ENCODE measurements around the gene GALM. TPM values are rescaled to one million over a fixed set of nuclear protein-coding genes. Genes with fewer than 3 reads are reported as not detected.

GALM gene
- total and polyA plus RNA-seq, 2 donors (not counting 3 experiments of a cell fraction or from before 2014, with no cell fraction given) = 4.8 to 6.1 TPM

GRCh38 chr2:38733300-38733971 lies 67.5 kb downstream of the GALM start:
- TF ChIP-seq GATA2 (IDR thresholded peaks at IDR 0.05; ENCODE audit: insufficient read depth, insufficient read length, low read depth, low read length) (no peak), FOS (IDR thresholded peaks at IDR 0.05; ENCODE audit: borderline replicate concordance, insufficient read depth, low read length) (no peak), POLR2AphosphoS5 (IDR thresholded peaks at IDR 0.05; ENCODE audit: insufficient read depth, low read depth, low read length) (no peak), MYC (IDR thresholded peaks at IDR 0.05; ENCODE audit: low read depth, low read length) (no peak), POLR2A (IDR thresholded peaks at IDR 0.05; ENCODE audit: low read depth, low read length) (no peak), JUN (IDR thresholded peaks at IDR 0.05; ENCODE audit: borderline replicate concordance, insufficient read depth, insufficient read length, low read depth) (no peak), EZH2 (IDR thresholded peaks at IDR 0.05; ENCODE audit: borderline replicate concordance, low read depth, low read length, severe bottlenecking) (no peak)
- TF ChIP-seq, protein P1, sequence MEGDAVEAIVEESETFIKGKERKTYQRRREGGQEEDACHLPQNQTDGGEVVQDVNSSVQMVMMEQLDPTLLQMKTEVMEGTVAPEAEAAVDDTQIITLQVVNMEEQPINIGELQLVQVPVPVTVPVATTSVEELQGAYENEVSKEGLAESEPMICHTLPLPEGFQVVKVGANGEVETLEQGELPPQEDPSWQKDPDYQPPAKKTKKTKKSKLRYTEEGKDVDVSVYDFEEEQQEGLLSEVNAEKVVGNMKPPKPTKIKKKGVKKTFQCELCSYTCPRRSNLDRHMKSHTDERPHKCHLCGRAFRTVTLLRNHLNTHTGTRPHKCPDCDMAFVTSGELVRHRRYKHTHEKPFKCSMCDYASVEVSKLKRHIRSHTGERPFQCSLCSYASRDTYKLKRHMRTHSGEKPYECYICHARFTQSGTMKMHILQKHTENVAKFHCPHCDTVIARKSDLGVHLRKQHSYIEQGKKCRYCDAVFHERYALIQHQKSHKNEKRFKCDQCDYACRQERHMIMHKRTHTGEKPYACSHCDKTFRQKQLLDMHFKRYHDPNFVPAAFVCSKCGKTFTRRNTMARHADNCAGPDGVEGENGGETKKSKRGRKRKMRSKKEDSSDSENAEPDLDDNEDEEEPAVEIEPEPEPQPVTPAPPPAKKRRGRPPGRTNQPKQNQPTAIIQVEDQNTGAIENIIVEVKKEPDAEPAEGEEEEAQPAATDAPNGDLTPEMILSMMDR (IDR thresholded peaks at IDR 0.05; ENCODE audit: extremely low read depth in 1 of 2, insufficient read depth in 1 of 2, low read depth in 1 of 2, low read length in 2 of 2) = no peak
- TF ChIP-seq, protein P2, sequence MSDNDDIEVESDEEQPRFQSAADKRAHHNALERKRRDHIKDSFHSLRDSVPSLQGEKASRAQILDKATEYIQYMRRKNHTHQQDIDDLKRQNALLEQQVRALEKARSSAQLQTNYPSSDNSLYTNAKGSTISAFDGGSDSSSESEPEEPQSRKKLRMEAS (IDR thresholded peaks at IDR 0.05; ENCODE audit: insufficient read depth, insufficient read length) = no peak
- CTCF ChIA-PET = interaction anchor here (0.9 to 3.1 kb wide), 5 partner anchors 152 to 416 kb away, joined by 3 to 26 read pairs (median 4); no protein-coding TSS in a partner anchor
- no peaks in the 10 kb centered on the region for H3K9me1 ChIP-seq (replicated peaks; ENCODE audit: control insufficient read depth, extremely low read depth, insufficient read depth, low read length)
- dilution Hi-C loops (cut with MboI; ENCODE audit: extremely low pct_ligation_motif_present, low sequenced_read_pairs) (loop anchor here (10.0 kb wide), 1 partner anchor 169 kb away; no protein-coding TSS in a partner anchor), intact Hi-C loops (cut with micrococcal nuclease) (no loop called here)
- no peak overlapping the region for H3K4me3 ChIP-seq (replicated peaks in 1 of 3; ENCODE audit: insufficient read depth in 1 of 3, low read depth in 1 of 3, low read length in 3 of 3)
- DNase-seq (ENCODE audit: low read depth, low spot score) (no peak), FAIRE-seq (no peak)
- H3K9ac ChIP-seq (replicated peaks; ENCODE audit: extremely low read depth, insufficient read depth, low read length) = no peak overlapping the region
- H4K20me1 ChIP-seq (replicated peaks; ENCODE audit: control insufficient read depth, extremely low read depth, insufficient read depth, low read length) = no peaks in the 10 kb centered on the region
- H3K27me3 ChIP-seq (ENCODE audit: control insufficient read depth in 2 of 2, insufficient read depth in 2 of 2, low read length in 2 of 2) = no peaks in the 10 kb centered on the region
- peaks cover 0 to 9% of the 10 kb centered on the region in 2 experiments for H3K36me3 ChIP-seq (ENCODE audit: control insufficient read depth in 2 of 2, extremely low read depth in 1 of 2, insufficient read depth in 2 of 2, low read length in 2 of 2)
- no peak overlapping the region for H2AFZ ChIP-seq (ENCODE audit: low read depth, low read length)
- H3K9me3 ChIP-seq (replicated peaks; ENCODE audit: control insufficient read depth, insufficient read depth, low read length) = no peaks in the 10 kb centered on the region
- H3K4me1 ChIP-seq (ENCODE audit: control insufficient read depth, extremely low read depth, insufficient read depth, low read length) = no peaks in the 10 kb centered on the region
- POLR2A ChIA-PET = interaction anchor here (2.7 kb wide), 1 partner anchor 18 kb away, joined by 20 read pairs; the partner anchor contains the start of gene SRSF7
- no peak overlapping the region for H3K27ac ChIP-seq (ENCODE audit: insufficient read depth, low read depth, low read length)
- BruUV-seq (replicated peaks) = no TSS peak
- no peaks in the 10 kb centered on the region for H3K79me2 ChIP-seq (ENCODE audit: control insufficient read depth, insufficient read depth, low read length)
- H3K4me2 ChIP-seq (ENCODE audit: insufficient read depth, low read length) = no peak overlapping the region

Data from endothelial cell of umbilical vein (primary cell).